ENCODE data around the gene GFAP. TPM values are rescaled to one million over a fixed set of nuclear protein-coding genes. Genes with fewer than 3 reads are reported as not detected.
A peak's percentile ranks its signal among the peaks of the same experiment; 100 is the strongest.

Gene GFAP
- total RNA-seq, 1 experiment from 2014 or later: 2.4 TPM

GRCh38 chr17:44931376-44931775 lies 16.1 kb upstream of the GFAP start:
- DNase-seq (ENCODE audit: low read depth): no peak

GRCh38 chr17:44930667-44931066 lies 15.4 kb upstream of the GFAP start:
- DNase-seq (ENCODE audit: low read depth): no peak

GRCh38 chr17:44928950-44929720 lies 13.8 kb upstream of the GFAP start:
- DNase-seq (ENCODE audit: low read depth): no peak

DNA sequence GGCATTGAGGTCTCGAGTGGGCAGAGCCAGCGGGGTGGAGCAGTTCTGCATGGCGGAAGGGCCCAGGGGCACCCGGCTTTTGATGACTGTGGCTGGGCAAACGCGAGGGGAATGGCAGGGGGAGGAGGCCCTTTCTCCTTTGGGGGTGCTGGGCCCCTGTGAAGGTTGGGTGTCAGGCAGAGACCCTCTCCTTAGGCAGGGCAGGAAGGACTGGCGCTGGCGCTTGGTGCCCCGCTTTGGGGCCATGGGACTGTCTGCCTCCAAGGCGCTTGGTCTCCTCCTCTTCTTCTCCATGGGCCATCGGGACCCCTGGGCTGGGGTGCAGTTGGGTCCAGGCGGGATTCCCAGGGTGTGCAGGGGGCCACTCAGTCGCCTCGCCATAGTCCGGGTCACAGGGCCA lies 12.8 kb upstream of the GFAP start:
- DNase-seq (ENCODE audit: low read depth): no peak

DNA sequence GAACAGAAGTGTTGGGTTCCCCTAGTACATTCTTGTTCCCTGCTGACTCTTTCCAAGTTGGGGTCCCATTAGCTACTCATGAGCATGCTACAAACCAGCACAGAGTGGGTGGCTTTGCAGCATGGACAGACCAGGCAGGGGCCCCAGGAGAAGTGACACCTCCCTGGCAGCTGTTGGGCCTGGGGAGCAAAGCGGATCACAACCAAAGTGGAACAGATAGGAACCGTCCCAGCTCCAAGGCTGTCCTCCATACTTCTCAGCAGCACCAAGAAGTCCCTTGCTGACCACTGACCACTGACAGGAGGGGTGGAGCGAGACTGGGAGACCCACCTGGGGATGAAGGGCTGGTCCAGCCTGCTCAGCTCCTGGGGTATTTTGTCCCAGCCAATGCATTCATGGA lies 12.4 kb upstream of the GFAP start:
- DNase-seq (ENCODE audit: low read depth): no peak

DNA sequence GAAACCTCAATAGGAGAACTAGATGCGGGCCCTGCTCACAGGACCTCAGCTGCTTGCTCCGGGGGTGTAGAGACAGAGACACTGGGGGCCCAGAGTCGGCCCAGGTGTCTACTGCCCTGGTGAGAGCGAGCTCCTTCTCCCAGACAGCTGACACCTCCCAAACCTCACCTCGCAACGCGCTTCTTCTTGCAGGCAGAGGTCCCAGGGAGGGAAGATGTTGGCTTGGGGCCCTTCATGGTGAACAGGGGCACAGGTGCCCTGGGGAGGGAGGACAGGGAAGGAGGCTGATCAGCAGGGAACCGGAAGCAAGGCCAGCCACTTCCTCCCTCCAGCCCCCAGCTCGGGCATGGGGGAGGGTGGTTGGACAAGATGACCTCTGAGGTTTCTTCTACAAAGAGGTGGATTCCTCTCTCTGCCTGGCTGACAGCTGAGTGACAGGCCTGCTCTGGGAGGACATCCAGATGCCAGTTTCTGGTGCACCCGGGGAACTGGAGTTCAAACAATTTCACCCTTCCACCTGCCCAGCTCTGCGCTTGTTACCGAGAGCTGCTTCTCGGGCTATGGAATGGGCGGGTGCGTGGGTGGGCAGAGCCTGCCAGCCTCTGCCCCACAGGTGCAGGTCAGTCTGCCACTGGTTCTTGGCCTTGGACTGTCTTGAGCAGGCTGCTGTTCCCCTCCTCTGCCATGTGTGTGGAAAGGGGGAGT lies 11.7 kb upstream of the GFAP start:
- DNase-seq (ENCODE audit: low read depth): no peak

GRCh38 chr17:44925731-44926697 lies 10.7 kb upstream of the GFAP start:
- DNase-seq (ENCODE audit: low read depth): no peak

GRCh38 chr17:44924107-44924544 lies 8.8 kb upstream of the GFAP start:
- no peak for DNase-seq (ENCODE audit: low read depth)

DNA sequence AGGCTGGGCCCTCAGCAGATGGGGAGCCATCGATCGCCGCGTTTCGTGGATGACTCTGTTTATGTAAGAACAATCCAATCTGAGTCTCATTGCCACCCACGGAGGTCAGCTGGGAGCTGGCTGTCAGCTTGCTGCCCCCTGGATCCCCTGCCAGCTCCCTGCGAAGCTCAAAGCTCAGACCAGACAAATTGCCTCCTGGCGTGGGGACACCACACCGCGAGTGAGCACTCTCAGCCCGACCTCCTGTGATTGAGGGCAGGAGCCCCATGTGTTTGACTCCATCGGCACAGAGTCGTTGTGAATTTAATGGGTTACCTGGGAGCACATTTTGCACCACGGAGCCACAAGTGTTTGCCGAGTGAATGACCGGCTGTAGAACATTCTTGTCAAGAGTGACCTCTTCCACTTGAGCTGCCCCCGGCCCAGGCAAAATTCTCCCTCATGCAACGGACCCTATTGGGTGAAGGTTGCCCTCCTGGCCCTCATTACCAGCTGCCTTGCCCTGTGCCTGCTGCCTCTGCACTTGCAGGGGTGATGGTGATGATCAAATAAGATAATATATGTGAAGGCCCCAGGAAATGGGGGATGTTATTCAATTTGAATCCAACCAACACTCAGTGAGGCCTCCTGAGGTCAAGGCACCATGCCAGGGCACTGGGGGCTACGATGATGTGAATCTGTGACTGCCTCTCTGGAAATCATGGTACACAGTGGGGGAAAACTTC lies 7.6 kb upstream of the GFAP start:
- no peak for DNase-seq (ENCODE audit: low read depth)

- DNase-seq (ENCODE audit: low read depth): no peak
Measured at GRCh38 chr17:44922136-44922535, 6.8 kb upstream of the GFAP start.

DNA sequence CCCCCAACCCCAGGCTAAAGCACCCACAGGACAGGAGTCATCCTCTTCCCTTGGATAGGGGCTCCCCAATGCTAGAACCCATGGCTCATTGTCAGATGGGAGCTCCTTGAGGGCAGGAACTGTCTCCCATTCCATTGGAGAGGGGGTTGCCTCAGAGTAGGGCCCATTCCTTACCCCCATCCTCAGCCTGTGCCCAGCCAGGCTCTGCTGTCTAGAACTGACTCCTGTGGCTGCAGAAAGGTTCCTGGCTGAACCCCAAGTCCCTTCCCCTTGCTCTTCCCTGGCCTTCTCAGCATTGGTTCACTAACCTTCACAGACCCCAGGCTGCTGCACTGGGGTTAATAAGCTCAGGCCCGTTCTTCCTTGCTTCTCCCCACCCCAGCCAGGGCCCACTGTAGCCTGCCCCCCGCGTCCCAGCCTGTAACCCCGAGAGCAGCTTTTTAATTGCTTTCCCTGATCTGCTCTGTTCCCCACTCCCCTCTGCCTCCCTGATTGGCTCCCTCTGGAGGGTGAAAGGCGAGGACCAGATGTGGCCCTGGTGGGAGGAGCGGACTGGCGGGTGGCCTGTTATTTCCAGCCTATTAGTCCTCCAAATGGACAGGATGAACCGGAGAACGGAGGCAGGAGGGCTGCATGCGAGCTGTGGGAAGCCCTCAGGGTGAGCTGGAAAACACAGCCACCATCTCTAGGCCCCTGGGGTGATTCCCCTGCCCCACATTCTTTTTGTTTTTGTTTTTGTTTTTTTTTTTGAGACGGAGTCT lies 6.0 kb upstream of the GFAP start:
- no peak for DNase-seq (ENCODE audit: low read depth)

GRCh38 chr17:44920565-44920940 lies 5.3 kb upstream of the GFAP start:
- no peak for DNase-seq (ENCODE audit: low read depth)

- peak; percentile 85 for DNase-seq (ENCODE audit: low read depth)
Measured at GRCh38 chr17:44919885-44920564, 4.7 kb upstream of the GFAP start.

DNA sequence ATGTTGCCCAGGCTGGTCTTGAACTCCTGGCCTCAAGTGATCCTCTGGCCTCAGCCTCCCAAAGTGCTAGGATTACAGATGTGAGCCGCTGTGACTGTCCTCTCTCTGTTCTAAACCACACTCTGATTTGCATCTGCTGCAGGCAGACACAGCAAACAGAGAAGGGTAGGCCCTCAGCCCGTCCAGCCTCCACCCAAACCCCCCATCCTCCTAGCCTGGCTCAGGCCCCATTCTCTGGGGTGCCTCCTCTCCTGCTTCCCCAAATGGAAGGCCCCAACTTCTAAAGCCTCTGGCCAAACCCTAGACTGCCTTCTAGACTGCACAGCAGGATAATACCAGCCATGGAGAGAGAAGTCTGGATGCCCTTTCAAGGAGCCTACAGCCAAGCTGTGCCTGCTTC lies 4.1 kb upstream of the GFAP start:
- DNase-seq (ENCODE audit: low read depth): no peak

DNA sequence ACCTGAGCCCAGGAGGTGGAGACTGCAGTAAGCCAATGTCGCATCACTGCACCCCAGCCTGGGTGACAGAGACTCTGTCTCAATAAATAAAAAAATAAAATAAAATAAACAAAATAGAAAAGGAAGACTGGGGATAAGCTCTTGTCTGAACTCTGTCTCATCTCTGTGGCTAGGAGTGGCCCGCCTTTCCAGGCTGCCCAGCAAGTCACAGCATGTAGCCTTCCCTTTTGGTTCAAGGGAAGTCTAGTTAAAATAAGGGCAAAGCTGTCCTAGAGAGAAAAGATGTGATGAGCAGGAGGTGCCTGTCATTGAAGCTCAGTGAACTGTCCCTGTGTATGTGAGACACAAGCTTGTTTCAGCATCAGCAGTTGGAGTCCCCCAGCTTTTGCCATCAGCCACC lies 2.7 kb upstream of the GFAP start:
- no peak for DNase-seq (ENCODE audit: low read depth)

DNA sequence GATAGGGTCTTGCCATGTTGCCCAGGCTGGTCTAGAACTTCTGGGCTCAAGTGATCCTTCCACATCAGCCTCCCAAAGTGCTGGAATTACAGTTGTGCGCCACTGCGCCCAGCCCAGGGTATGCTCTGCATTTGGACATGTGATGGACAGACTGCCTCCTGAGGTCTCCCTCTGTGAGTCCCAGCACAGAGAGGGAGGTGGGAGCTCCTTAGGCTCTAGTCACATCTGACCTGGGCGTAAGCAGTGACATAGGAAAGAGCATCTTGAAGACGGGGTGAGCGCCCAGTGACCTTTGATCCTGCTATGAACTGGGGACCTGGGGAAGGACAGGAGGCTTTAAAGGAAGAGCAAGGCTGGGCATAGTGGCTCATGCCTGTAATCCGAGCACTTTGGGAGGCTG lies 2.2 kb upstream of the GFAP start:
- peak; percentile 4 for DNase-seq (ENCODE audit: low read depth)

- DNase-seq (ENCODE audit: low read depth): peak; percentile 88
Measured at GRCh38 chr17:44916781-44917241, 1.5 kb upstream of the GFAP start.

DNA sequence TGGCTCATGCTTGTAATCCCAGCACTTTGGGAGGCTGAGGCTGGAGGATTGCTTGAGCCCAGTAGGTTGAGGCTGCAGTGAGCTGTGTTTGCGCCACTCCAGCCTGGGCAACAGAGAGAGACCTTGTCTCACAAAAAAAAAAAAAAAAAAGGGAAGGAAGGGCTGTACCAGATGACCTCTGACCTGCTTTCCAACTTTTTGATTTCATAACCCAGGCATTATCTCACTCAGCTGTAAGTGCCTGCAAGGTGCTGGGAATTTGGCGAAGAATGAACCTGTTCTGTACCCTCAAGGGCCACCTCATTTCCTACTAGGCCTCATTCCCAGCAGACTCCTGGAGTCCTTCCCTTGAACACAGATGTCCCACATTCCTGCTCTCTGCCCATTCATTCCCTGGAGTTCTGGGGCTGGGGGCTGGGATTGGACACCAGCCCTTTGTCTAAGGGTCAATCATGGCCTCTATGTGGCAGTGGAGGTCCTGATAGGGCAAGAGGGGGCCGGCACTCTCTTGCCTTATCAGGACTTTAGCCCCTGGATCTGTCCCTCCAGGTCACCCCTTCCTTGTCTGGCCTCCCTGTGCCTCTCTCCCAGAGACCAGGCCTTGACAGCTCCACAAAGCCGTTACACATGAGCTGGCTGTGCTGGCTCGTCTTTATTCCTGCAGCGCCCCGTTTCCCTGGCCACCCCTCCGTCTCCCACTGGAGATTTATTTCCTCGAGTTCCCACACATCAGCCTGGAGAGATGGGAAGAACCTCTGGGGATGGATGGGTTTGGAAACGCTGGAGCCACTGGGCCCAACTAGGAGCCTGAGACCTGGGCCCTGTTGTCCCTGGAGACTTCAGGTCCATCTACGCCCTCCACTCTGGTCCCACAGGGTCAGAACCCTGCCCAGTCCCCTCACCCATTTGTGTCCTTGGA lies 821 bp upstream of the GFAP start:
- peak; percentile 17 for DNase-seq (ENCODE audit: low read depth)

DNA sequence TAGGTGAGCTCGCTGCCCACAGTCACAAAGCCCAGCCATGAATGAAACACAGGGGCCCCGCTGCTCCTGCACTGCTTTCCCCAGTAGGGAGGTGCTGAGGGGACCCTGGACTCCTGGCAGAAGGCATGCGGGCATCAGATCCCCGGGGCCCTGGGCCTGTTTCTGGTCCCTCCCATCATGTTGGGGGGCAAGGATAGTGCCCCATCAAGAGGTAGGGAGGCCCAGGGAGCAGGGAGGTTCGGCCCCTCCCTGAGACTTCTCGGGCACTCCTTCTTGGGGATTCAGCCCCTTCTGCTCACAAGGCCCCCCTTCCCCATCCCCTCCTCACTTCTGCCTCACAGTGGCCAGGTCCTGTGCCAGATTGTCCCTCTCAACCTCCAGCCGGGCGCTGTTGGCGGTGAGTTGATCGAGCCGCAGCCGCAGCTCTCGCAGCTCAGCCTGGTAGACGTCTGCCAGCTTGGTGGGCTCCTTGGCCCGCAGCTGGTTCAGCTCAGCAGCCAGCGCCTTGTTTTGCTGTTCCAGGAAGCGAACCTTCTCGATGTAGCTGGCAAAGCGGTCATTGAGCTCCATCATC lies 515 bp downstream of the GFAP start:
- no peak for DNase-seq (ENCODE audit: low read depth)
